GM11168 (cell line): ENCODE results near the gene ISG15.

Experiments used
- in situ Hi-C: fragments of 300-500 bp; cut with MboI; formaldehyde crosslinking; loops from one replicate; pipeline ENCODE4 v1.12.0; 2022; ENCODE audit warnings: low sequenced_read_pairs; ENCODE audit not compliant: unreplicated experiment

ISG15 gene

DNA sequence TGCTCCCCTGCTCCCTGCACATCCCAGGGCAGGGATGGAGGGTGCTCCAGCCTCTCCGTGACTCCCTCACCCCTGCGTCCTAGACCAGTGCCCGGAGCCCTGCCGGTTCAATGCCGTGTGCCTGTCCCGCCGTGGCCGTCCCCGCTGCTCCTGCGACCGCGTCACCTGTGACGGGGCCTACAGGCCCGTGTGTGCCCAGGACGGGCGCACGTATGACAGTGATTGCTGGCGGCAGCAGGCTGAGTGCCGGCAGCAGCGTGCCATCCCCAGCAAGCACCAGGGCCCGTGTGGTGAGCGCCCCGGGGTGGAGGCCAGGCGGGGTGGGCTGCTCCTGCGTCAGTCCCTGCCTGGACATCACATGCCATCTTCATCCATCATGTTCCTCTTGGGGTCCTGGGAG lies 28.6 kb downstream of the ISG15 start:
- in situ Hi-C loops, result no loop called here

GRCh38 chr1:1042835-1043234 lies 29.5 kb downstream of the ISG15 start:
- in situ Hi-C loops, result no loop called here

DNA sequence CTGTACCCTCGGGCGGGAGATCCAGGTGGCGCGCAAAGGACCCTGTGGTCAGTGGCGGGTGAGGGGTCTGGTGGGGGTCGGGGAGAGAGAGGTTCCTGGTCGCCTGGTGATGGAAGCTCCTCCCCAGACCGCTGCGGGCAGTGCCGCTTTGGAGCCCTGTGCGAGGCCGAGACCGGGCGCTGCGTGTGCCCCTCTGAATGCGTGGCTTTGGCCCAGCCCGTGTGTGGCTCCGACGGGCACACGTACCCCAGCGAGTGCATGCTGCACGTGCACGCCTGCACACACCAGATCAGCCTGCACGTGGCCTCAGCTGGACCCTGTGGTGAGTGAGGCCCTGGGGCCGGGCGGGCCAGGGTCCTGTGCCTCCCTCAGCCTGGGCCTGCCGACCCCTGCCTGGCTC lies 30.1 kb downstream of the ISG15 start:
- in situ Hi-C loops, result no loop called here

DNA sequence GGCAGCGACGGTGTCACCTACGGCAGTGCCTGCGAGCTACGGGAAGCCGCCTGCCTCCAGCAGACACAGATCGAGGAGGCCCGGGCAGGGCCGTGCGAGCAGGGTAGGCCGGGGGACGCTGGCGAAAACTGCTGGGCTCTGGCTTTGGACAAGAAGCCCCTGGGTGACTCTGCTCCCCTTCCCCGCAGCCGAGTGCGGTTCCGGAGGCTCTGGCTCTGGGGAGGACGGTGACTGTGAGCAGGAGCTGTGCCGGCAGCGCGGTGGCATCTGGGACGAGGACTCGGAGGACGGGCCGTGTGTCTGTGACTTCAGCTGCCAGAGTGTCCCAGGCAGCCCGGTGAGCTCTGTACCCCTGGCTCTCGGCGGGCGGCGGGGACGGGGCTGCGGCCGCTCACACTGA lies 30.6 kb downstream of the ISG15 start:
- in situ Hi-C loops, result no loop called here

- in situ Hi-C loops, result no loop called here
Measured at GRCh38 chr1:1044455-1045078, 31.3 kb downstream of the ISG15 start.

DNA sequence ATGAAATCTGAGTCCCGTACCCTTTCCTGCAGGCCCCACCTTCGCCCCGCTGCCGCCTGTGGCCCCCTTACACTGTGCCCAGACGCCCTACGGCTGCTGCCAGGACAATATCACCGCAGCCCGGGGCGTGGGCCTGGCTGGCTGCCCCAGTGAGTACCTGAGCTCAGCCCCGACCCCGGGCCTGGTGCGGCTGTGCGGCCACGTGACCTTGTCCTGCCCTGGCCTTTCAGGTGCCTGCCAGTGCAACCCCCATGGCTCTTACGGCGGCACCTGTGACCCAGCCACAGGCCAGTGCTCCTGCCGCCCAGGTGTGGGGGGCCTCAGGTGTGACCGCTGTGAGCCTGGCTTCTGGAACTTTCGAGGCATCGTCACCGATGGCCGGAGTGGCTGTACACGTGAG lies 31.8 kb downstream of the ISG15 start:
- in situ Hi-C loops, result no loop called here

GRCh38 chr1:1046243-1046642 lies 32.9 kb downstream of the ISG15 start:
- in situ Hi-C loops, result no loop called here

- in situ Hi-C loops, result no loop called here
Measured at GRCh38 chr1:1046767-1047166, 33.5 kb downstream of the ISG15 start.

- in situ Hi-C loops, result no loop called here
Measured at GRCh38 chr1:1047407-1047806, 34.1 kb downstream of the ISG15 start.

DNA sequence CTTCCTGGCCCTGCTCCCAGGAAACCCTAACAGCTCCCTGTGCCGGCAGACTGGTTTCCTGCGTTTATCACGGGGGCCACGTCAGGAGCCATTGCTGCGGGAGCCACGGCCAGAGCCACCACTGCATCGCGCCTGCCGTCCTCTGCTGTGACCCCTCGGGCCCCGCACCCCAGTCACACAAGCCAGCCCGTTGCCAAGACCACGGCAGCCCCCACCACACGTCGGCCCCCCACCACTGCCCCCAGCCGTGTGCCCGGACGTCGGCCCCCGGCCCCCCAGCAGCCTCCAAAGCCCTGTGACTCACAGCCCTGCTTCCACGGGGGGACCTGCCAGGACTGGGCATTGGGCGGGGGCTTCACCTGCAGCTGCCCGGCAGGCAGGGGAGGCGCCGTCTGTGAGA lies 34.7 kb downstream of the ISG15 start:
- in situ Hi-C loops, result no loop called here

GRCh38 chr1:1048765-1049164 lies 35.5 kb downstream of the ISG15 start:
- in situ Hi-C loops, result no loop called here

GRCh38 chr1:1049318-1050165 lies 36.2 kb downstream of the ISG15 start:
- in situ Hi-C loops, result no loop called here

GRCh38 chr1:1050577-1051052 lies 37.3 kb downstream of the ISG15 start:
- in situ Hi-C loops, result no loop called here

DNA sequence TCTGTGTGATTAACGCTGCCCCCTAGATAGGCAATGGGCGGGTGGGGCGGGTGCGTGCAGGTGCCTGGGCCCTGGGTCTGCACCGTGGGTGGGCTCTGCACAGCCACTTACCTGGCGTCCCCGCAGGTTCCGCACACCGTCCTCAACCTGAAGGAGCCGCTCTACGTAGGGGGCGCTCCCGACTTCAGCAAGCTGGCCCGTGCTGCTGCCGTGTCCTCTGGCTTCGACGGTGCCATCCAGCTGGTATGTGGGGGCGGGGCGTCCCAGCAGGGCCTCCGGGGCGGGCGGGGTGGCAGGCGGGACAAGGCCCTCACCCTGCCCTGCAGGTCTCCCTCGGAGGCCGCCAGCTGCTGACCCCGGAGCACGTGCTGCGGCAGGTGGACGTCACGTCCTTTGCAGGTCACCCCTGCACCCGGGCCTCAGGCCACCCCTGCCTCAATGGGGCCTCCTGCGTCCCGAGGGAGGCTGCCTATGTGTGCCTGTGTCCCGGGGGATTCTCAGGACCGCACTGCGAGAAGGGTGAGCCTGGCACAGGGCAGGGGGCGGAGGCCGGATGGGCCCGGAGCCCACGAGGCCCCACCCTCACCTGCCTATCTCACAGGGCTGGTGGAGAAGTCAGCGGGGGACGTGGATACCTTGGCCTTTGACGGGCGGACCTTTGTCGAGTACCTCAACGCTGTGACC lies 38.0 kb downstream of the ISG15 start:
- in situ Hi-C loops, result no loop called here

DNA sequence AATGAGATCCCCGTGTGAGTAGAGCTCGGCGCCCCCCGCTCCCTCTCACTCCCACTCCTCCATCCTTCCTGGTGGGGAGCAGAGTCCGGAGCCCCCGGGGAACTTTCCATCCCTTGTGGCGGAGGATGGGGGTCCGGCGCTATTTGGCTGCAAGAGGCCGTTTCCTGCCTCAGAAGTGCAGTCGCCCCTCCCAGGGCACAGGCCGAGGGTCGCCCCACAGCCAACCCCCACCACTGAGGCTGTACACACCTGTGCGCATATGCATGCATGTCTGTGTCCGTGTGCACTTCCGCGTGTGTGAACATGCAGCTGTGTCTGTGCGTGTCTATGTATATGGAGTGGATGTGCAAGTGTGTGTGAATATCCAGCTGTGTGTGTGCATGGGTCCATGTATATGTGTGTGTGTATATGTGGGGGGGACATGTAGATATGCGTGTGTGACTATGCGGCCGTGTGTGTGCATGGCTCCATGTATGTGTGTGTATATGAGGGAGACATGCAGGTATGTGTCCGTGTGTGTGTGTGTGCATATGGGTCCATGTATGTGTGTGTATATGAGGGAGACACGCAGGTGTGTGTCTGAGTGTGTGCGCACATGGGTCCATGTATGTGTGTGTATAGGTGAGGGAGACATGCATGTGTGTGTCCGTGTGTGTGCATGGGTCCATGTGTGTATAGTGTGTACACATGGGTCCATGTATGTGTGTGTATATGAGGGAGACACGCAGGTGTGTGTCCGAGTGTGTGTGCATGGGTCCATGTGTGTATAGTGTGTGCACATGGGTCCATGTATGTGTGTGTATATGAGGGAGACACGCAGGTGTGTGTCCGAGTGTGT lies 38.9 kb downstream of the ISG15 start:
- in situ Hi-C loops, result no loop called here

- in situ Hi-C loops, result no loop called here
Measured at GRCh38 chr1:1053022-1053421, 39.7 kb downstream of the ISG15 start.

- in situ Hi-C loops, result no loop called here
Measured at GRCh38 chr1:1053682-1054081, 40.4 kb downstream of the ISG15 start.

DNA sequence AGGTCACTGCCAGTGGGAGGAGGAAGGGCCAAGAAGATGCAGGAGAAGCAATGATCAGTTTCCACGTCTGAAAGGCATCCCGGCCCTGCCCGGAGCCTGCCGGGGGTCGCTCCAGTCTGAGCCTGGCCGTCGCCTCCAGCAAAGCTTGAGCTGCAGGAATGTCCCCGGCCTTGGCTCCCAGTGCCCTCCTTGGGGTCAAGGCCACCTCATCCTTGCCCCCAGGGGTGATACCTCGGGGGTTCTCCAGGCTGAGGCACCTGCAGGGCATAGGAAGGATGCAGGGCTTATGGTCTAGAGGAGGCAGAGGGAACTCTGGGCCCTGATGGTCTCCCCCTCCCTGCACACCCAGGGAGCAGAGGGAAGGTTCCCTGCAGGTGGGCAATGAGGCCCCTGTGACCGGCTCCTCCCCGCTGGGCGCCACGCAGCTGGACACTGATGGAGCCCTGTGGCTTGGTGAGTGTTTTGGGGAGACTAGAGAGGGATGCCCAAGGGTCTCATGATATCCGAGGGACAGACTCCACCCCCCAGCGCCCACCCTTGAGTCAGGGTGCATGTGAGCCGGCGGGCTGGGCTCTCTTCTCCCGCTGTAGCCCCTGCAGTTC lies 40.9 kb downstream of the ISG15 start:
- in situ Hi-C loops, result no loop called here

- in situ Hi-C loops, result no loop called here
Measured at GRCh38 chr1:1054971-1055370, 41.7 kb downstream of the ISG15 start.
